22Rv1 (cell line): ENCODE measurements around the gene NOP53.

Experiments
- H3K27ac ChIP-seq: fragments of 450-650 bp; 2 replicates; pipeline ENCODE4 v1.5.1; 2017
- CTCF ChIP-seq: fragments of 450-650 bp; IDR thresholded peaks from 2 replicates; pipeline ENCODE4 v1.5.1; 2017; ENCODE audit warnings: mild to moderate bottlenecking
- ZFX ChIP-seq: fragments of 450-650 bp; IDR thresholded peaks from 2 replicates; pipeline ENCODE4 v1.6.1; 2017; ENCODE audit warnings: antibody characterized with exemption, borderline replicate concordance

The NOP53 gene

GRCh38 chr19:47756953-47757608, 11.7 kb downstream of the NOP53 start:
- TF ChIP-seq CTCF (no peak), ZFX (no peak)
- H3K27ac ChIP-seq = no peak overlapping the region

GRCh38 chr19:47757617-47758442, 12.5 kb downstream of the NOP53 start:
- H3K27ac ChIP-seq = no peak overlapping the region
- no peak for TF ChIP-seq ZFX
- TF ChIP-seq CTCF = no peak

- no peak for TF ChIP-seq ZFX
- no peak for TF ChIP-seq CTCF
- no peak overlapping the region for H3K27ac ChIP-seq
Measured at GRCh38 chr19:47758443-47758804, 13.1 kb downstream of the NOP53 start.

GRCh38 chr19:47760632-47760999, 15.3 kb downstream of the NOP53 start:
- no peak overlapping the region for H3K27ac ChIP-seq
- no peak for TF ChIP-seq CTCF
- TF ChIP-seq ZFX = no peak

GRCh38 chr19:47761566-47761965, 16.2 kb downstream of the NOP53 start:
- no peak overlapping the region for H3K27ac ChIP-seq
- TF ChIP-seq ZFX (no peak), CTCF (no peak)

GRCh38 chr19:47762151-47762550, 16.8 kb downstream of the NOP53 start:
- H3K27ac ChIP-seq = no peak overlapping the region
- TF ChIP-seq ZFX (no peak), CTCF (no peak)
